SK-MEL-5 (cell line): Measurements from ENCODE around the gene C19orf85. TPM values are rescaled to one million over a fixed set of nuclear protein-coding genes. Genes with fewer than 3 reads are reported as not detected.
A peak's percentile ranks its signal among the peaks of the same experiment; 100 is the strongest.

Experiments used
- DNase-seq: peaks from one replicate; pipeline ENCODE4 v3.0.0-alpha.2; 2016; ENCODE audit warnings: low read depth, low spot score
- in situ Hi-C: cut with HindIII; loops from 2 replicates; pipeline ENCODE4 v1.10.0; 2016; ENCODE audit warnings: low sequenced_read_pairs, high pct_unique_total_duplicates, low pct_unique_long_range_greater_than_20kb
- total RNA-seq: library from RNA; depleted of rRNA; stranded (reverse); fragments of >200 nt; shearing (Covaris generic); gene quantifications from 2 replicates; pipeline ENCODE4 v1.2.3, GENCODE V29; 2014

C19orf85 gene
- total RNA-seq, 1 experiment from 2014 or later, result not detected

- no peak for DNase-seq
- in situ Hi-C loops, result no loop called here
Observed at GRCh38 chr19:55482156-55482961, 17.8 kb upstream of the C19orf85 start.

- DNase-seq, result no peak
- in situ Hi-C loops, result no loop called here
Observed at GRCh38 chr19:55481794-55482155, 17.2 kb upstream of the C19orf85 start.

GRCh38 chr19:55481148-55481793 is 16.7 kb upstream of the C19orf85 start:
- no peak for DNase-seq
- in situ Hi-C loops, result no loop called here

- in situ Hi-C loops, result no loop called here
Observed at GRCh38 chr19:55479451-55480230, 15.1 kb upstream of the C19orf85 start.

GRCh38 chr19:55479045-55479444 is 14.5 kb upstream of the C19orf85 start:
- no peak for DNase-seq
- in situ Hi-C loops, result no loop called here

More at GRCh38 chr19:55479451-55480230, 15.1 kb upstream of the C19orf85 start:
- DNase-seq, result no peak

- no peak for DNase-seq
- in situ Hi-C loops, result no loop called here
Observed at GRCh38 chr19:55478364-55478763, 13.8 kb upstream of the C19orf85 start.

GRCh38 chr19:55477905-55478304 is 13.4 kb upstream of the C19orf85 start:
- DNase-seq, result no peak
- in situ Hi-C loops, result no loop called here

GRCh38 chr19:55476100-55476775 is 11.7 kb upstream of the C19orf85 start, which contains the start of gene ZNF628:
Gene ZNF628 (plus strand): TSS chr19:55476617. CDS start chr19:55479911, 3,294 bp downstream.
- DNase-seq, result peak; percentile 97
- in situ Hi-C loops, result no loop called here

GRCh38 chr19:55474269-55475265 is 10.0 kb upstream of the C19orf85 start:
- in situ Hi-C loops, result no loop called here
- DNase-seq, result no peak

GRCh38 chr19:55473225-55474012 is 8.9 kb upstream of the C19orf85 start:
- in situ Hi-C loops, result no loop called here
- no peak for DNase-seq

GRCh38 chr19:55472463-55472862 is 7.9 kb upstream of the C19orf85 start:
- no peak for DNase-seq
- in situ Hi-C loops, result no loop called here

- in situ Hi-C loops, result no loop called here
- DNase-seq, result no peak
Observed at GRCh38 chr19:55471266-55471665, 6.7 kb upstream of the C19orf85 start.

- no peak for DNase-seq
- in situ Hi-C loops, result no loop called here
Observed at GRCh38 chr19:55468054-55468393, 3.5 kb upstream of the C19orf85 start.

GRCh38 chr19:55467236-55468053 is 2.9 kb upstream of the C19orf85 start:
- peak; percentile 35 for DNase-seq
- in situ Hi-C loops, result no loop called here

- in situ Hi-C loops, result no loop called here
- DNase-seq, result no peak
Observed at GRCh38 chr19:55466241-55466614, 1.7 kb upstream of the C19orf85 start.
